OCI-LY3 (cell line): ENCODE data around the gene TTC4.

Experiments used
- H2AFZ ChIP-seq: fragments of 200-600, 300-600 bp; shearing (Covaris generic); 2 replicates; pipeline ENCODE4 v1.6.0; 2014; ENCODE audit warnings: antibody characterized with exemption, low read depth, low read length
- H3K27ac ChIP-seq: fragments of 200-600, 300-600 bp; sonication (generic); 2 replicates; pipeline ENCODE4 v1.5.1; 2014; ENCODE audit warnings: mild to moderate bottlenecking, low read length, moderate library complexity, mixed read lengths
- H3K27me3 ChIP-seq: fragments of 200-600, 300-600 bp; sonication (generic); 2 replicates; pipeline ENCODE4 v1.6.1; 2014; ENCODE audit warnings: low read depth, low read length, mixed read lengths
- H3K36me3 ChIP-seq: fragments of 200-600, 300-600 bp; sonication (generic); replicated peaks from 2 replicates; pipeline ENCODE3; 2014; ENCODE audit warnings: low read depth, low read length, mixed read lengths
- H3K4me1 ChIP-seq: fragments of 300-600, 200-600 bp; sonication (generic); 2 replicates; pipeline ENCODE4 v1.6.1; 2014; ENCODE audit warnings: low read length, mixed read lengths
- H3K4me2 ChIP-seq: fragments of 200-600, 300-600 bp; sonication (generic); 2 replicates; pipeline ENCODE4 v1.6.1; 2014; ENCODE audit warnings: low read length, mixed read lengths
- H3K4me3 ChIP-seq: fragments of 300-600, 200-600 bp; sonication (generic); 2 replicates; pipeline ENCODE4 v1.5.1; 2014; ENCODE audit warnings: antibody characterized with exemption, mild to moderate bottlenecking, low read length, moderate library complexity
- H3K79me2 ChIP-seq: fragments of 300-600, 200-600 bp; shearing (Covaris generic); 2 replicates; pipeline ENCODE4 v1.6.1; 2014; ENCODE audit warnings: mild to moderate bottlenecking, low read length, mixed read lengths
- H3K9ac ChIP-seq: fragments of 300-600, 200-600 bp; shearing (Covaris generic); 2 replicates; pipeline ENCODE4 v1.6.0; 2014; ENCODE audit warnings: mild to moderate bottlenecking, low read length, moderate library complexity
- H3K9me3 ChIP-seq: fragments of 200-600, 300-600 bp; shearing (Covaris generic); 2 replicates; pipeline ENCODE4 v1.6.1; 2014; ENCODE audit warnings: low read length, mixed read lengths; ENCODE audit not compliant: insufficient read depth
- H4K20me1 ChIP-seq: fragments of 200-600, 300-600 bp; sonication (generic); 2 replicates; pipeline ENCODE4 v1.6.1; 2016; ENCODE audit warnings: low read length, mixed read lengths; ENCODE audit not compliant: insufficient read depth
- EZH2phosphoT487 ChIP-seq: fragments of 200-600 bp; shearing (Covaris generic); IDR thresholded peaks from 2 replicates; pipeline ENCODE4 v1.6.1; 2018; ENCODE audit warnings: antibody characterized with exemption, mixed run types, low read depth
- TF ChIP-seq, protein P1 (sequence below): fragments of 200-600, 300-600 bp; sonication (generic); IDR thresholded peaks from 2 replicates; pipeline ENCODE4 v1.5.1; 2014; ENCODE audit warnings: antibody characterized with exemption, low read length, low read depth

Gene TTC4

DNA sequence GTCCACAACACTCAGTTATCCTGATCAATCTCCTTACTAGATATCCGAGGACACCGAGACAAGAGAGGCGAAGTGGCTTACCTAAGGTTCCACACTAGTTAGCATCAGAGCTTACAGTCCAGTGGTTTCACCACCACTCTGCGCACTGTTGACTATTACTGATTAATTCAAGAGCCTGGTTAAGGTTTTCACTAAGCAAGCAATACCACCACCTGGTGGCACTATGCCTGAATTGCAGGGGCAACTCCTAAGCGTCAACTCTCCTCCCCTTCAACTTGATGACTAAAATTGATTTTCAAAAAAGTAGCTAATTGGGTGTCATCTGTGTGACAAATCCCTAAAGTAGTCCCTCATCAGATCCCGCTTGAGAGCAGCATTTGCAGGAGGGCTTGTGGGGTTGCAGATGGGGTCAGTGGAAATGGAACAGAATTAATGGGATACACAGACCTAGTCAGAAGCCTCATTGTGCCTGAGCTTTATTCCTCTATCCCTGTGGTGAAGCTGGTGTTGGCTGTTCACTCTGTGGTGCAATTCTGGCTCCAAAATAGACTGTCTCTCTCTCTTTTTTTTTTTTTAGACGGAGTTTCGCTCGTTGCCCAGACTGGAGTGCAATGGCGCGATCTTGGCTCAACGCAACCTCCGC is 76.3 kb downstream of the TTC4 start:
- no peaks in the 10 kb centered on the region for H3K79me2 ChIP-seq
- H3K36me3 ChIP-seq: no peaks in the 10 kb centered on the region
- no peaks in the 10 kb centered on the region for H3K4me1 ChIP-seq
- TF ChIP-seq, protein P1, sequence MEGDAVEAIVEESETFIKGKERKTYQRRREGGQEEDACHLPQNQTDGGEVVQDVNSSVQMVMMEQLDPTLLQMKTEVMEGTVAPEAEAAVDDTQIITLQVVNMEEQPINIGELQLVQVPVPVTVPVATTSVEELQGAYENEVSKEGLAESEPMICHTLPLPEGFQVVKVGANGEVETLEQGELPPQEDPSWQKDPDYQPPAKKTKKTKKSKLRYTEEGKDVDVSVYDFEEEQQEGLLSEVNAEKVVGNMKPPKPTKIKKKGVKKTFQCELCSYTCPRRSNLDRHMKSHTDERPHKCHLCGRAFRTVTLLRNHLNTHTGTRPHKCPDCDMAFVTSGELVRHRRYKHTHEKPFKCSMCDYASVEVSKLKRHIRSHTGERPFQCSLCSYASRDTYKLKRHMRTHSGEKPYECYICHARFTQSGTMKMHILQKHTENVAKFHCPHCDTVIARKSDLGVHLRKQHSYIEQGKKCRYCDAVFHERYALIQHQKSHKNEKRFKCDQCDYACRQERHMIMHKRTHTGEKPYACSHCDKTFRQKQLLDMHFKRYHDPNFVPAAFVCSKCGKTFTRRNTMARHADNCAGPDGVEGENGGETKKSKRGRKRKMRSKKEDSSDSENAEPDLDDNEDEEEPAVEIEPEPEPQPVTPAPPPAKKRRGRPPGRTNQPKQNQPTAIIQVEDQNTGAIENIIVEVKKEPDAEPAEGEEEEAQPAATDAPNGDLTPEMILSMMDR: peak; percentile 73
- TF ChIP-seq EZH2phosphoT487: no peak
- H3K4me2 ChIP-seq: no peak overlapping the region
- no peak overlapping the region for H3K4me3 ChIP-seq
- H3K9ac ChIP-seq: no peak overlapping the region
- no peaks in the 10 kb centered on the region for H3K9me3 ChIP-seq
- no peaks in the 10 kb centered on the region for H3K27me3 ChIP-seq
- no peak overlapping the region for H2AFZ ChIP-seq
- no peak overlapping the region for H3K27ac ChIP-seq
- H4K20me1 ChIP-seq: no peaks in the 10 kb centered on the region
